GM18951 (cell line): ENCODE measurements around the gene C1QTNF1.

ENCODE experiments used
- POLR2A ChIP-seq: IDR thresholded peaks from 4 replicates; pipeline ENCODE4 v1.6.1; 2011; ENCODE audit warnings: mild to moderate bottlenecking; ENCODE audit not compliant: insufficient read length, insufficient read depth; ENCODE audit errors: extremely low read depth
- in situ Hi-C: fragments of 300-500 bp; cut with MboI; formaldehyde crosslinking; loops from one replicate; pipeline ENCODE4 v1.12.0; 2022; ENCODE audit warnings: low sequenced_read_pairs, mixed read lengths, inconsistent platforms; ENCODE audit not compliant: unreplicated experiment

C1QTNF1 gene

GRCh38 chr17:79023886-79024771, at the start of gene C1QTNF1:
Gene C1QTNF1 (plus strand): TSS chr17:79024169. CDS start chr17:79043969, 19,800 bp downstream.
- no peak for TF ChIP-seq POLR2A
- in situ Hi-C loops: no loop called here

GRCh38 chr17:78974635-78975591, 49.1 kb upstream of the C1QTNF1 start:
- no peak for TF ChIP-seq POLR2A
- in situ Hi-C loops: loop anchor here (10.0 kb wide), 1 partner anchor 110 kb away; no protein-coding TSS in a partner anchor

GRCh38 chr17:78976907-78977680, 46.9 kb upstream of the C1QTNF1 start:
- TF ChIP-seq POLR2A: no peak
- in situ Hi-C loops: loop anchor here (10.0 kb wide), 1 partner anchor 112 kb away; no protein-coding TSS in a partner anchor

GRCh38 chr17:78977681-78977943, 46.4 kb upstream of the C1QTNF1 start:
- no peak for TF ChIP-seq POLR2A
- in situ Hi-C loops: loop anchor here (10.0 kb wide), 1 partner anchor 113 kb away; no protein-coding TSS in a partner anchor

- in situ Hi-C loops: loop anchor here (10.0 kb wide), 1 partner anchor 113 kb away; no protein-coding TSS in a partner anchor
- no peak for TF ChIP-seq POLR2A
Observed at GRCh38 chr17:78977997-78978973, 45.7 kb upstream of the C1QTNF1 start.

GRCh38 chr17:78979780-78980623, 44.0 kb upstream of the C1QTNF1 start, which contains the start of gene LGALS3BP:
Gene LGALS3BP (minus strand): TSS chr17:78979923. CDS start chr17:78977191, 2,732 bp downstream.
- in situ Hi-C loops: loop anchor here (10.0 kb wide), 1 partner anchor 115 kb away; no protein-coding TSS in a partner anchor
- TF ChIP-seq POLR2A: no peak

- no peak for TF ChIP-seq POLR2A
- in situ Hi-C loops: no loop called here
Observed at GRCh38 chr17:78980624-78980972, 43.4 kb upstream of the C1QTNF1 start.

GRCh38 chr17:78981010-78981888, 42.7 kb upstream of the C1QTNF1 start:
- in situ Hi-C loops: no loop called here
- TF ChIP-seq POLR2A: no peak

- in situ Hi-C loops: no loop called here
- no peak for TF ChIP-seq POLR2A
Observed at GRCh38 chr17:78985395-78985794, 38.6 kb upstream of the C1QTNF1 start.
